Thoracic aorta (tissue), 2 donors: Measurements from ENCODE around the gene SNAP23. TPM values are rescaled to one million over a fixed set of nuclear protein-coding genes. Genes with fewer than 3 reads are reported as not detected.

Experiments used
- ATAC-seq: fragments of 150-250 bp; one replicate; pipeline ENCODE4 v1.8.0; 2017; ENCODE audit warnings: low read depth; ENCODE audit not compliant: insufficient number of reproducible peaks, low FRiP score
- DNase-seq: peaks from one replicate; pipeline ENCODE4 v3.0.0-alpha.2; 2020; ENCODE audit warnings: low spot score
- H3K27ac ChIP-seq, 2 donors: fragments of 200-600 bp; sonication (generic); 1 replicate in 1 of 2; 2 replicates in 1 of 2; pipeline ENCODE4 v1.5.1; 2016; ENCODE audit warnings: mild to moderate bottlenecking in 2 of 2, moderate library complexity in 2 of 2
- H3K27me3 ChIP-seq: fragments of 200-600 bp; sonication (generic); replicated peaks from 2 replicates; pipeline ENCODE4 v1.6.0; 2016; ENCODE audit warnings: mild to moderate bottlenecking; ENCODE audit not compliant: insufficient read depth
- H3K36me3 ChIP-seq: fragments of 200-600 bp; sonication (generic); one replicate; pipeline ENCODE4 v1.5.1; 2016
- H3K4me1 ChIP-seq, 2 donors: fragments of 200-600 bp; sonication (generic); 1 replicate in 1 of 2; 2 replicates in 1 of 2; pipeline versions ENCODE4 v1.5.1 to v1.6.0; 2016; ENCODE audit warnings: low read depth in 2 of 2, mild to moderate bottlenecking in 1 of 2; ENCODE audit not compliant: control insufficient read depth in 1 of 2
- H3K4me3 ChIP-seq: fragments of 200-600 bp; sonication (generic); 2 replicates; pipeline ENCODE4 v1.5.1; 2016; ENCODE audit warnings: mild to moderate bottlenecking
- H3K9me3 ChIP-seq: fragments of 200-600 bp; sonication (generic); 2 replicates; pipeline ENCODE4 v1.5.1; 2016
- total RNA-seq, 2 donors: library from RNA; depleted of rRNA; stranded (reverse); fragments of >200 nt; gene quantifications; one replicate each; pipeline versions ENCODE4 v1.1.0 to v1.2.3, GENCODE V29; 2016
- TF ChIP-seq, protein P1 (sequence below): fragments of 200-600 bp; sonication (generic); IDR thresholded peaks from one replicate; pipeline ENCODE4 v1.5.1; 2019; ENCODE audit warnings: antibody characterized with exemption

Gene SNAP23
- total RNA-seq, 2 donors from 2014 or later = 68.8 to 73.7 TPM

- no peak for ATAC-seq
- no peak overlapping the region for H3K27ac ChIP-seq
- TF ChIP-seq, protein P1, sequence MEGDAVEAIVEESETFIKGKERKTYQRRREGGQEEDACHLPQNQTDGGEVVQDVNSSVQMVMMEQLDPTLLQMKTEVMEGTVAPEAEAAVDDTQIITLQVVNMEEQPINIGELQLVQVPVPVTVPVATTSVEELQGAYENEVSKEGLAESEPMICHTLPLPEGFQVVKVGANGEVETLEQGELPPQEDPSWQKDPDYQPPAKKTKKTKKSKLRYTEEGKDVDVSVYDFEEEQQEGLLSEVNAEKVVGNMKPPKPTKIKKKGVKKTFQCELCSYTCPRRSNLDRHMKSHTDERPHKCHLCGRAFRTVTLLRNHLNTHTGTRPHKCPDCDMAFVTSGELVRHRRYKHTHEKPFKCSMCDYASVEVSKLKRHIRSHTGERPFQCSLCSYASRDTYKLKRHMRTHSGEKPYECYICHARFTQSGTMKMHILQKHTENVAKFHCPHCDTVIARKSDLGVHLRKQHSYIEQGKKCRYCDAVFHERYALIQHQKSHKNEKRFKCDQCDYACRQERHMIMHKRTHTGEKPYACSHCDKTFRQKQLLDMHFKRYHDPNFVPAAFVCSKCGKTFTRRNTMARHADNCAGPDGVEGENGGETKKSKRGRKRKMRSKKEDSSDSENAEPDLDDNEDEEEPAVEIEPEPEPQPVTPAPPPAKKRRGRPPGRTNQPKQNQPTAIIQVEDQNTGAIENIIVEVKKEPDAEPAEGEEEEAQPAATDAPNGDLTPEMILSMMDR = no peak
- peaks cover 13 to 25% of the 10 kb centered on the region in 2 donors for H3K4me1 ChIP-seq
- peaks cover 10% of the 10 kb centered on the region for H3K36me3 ChIP-seq
- no peaks in the 10 kb centered on the region for H3K9me3 ChIP-seq
- H3K27me3 ChIP-seq = no peaks in the 10 kb centered on the region
- H3K4me3 ChIP-seq = no peak overlapping the region
- no peak for DNase-seq
These were observed 29.7 kb upstream of the SNAP23 start for GRCh38 chr15:42465520-42466259.

- H3K4me1 ChIP-seq = peaks cover 14 to 32% of the 10 kb centered on the region in 2 donors
- H3K4me3 ChIP-seq = no peak overlapping the region
- no peaks in the 10 kb centered on the region for H3K36me3 ChIP-seq
- TF ChIP-seq, protein P1 = no peak
- H3K9me3 ChIP-seq = no peaks in the 10 kb centered on the region
- peak overlapping the region; percentile 35 to 71 for H3K27ac ChIP-seq
- no peak for ATAC-seq
- DNase-seq = no peak
- no peaks in the 10 kb centered on the region for H3K27me3 ChIP-seq
These were observed 24.4 kb upstream of the SNAP23 start for GRCh38 chr15:42471002-42471401.

DNA sequence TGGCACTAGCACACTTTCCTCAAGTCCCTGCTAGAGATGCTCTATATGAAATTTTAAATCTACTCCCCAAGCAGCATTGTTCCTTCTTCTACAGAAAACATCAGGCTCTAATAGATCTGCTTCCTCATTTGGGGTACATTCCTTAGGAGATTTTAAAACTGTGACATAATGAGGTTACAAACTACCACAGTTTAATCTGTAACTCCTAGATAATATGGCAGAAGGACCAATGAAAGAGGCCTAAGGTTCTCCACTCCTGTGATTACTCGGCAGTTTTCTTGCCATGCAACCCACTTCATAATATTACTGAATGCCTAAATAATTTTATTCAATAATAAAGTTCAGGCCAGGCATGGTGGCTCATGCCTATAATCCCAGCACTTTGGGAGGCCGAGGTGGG lies 20.6 kb upstream of the SNAP23 start:
- ATAC-seq (no peak), DNase-seq (no peak)
- H3K4me1 ChIP-seq = peaks cover 6 to 18% of the 10 kb centered on the region in 2 donors
- TF ChIP-seq, protein P1 = no peak
- H3K27ac ChIP-seq = peak overlapping the region; percentile 1 to 38
- H3K4me3 ChIP-seq = no peak overlapping the region
- no peaks in the 10 kb centered on the region for H3K36me3 ChIP-seq
- no peaks in the 10 kb centered on the region for H3K9me3 ChIP-seq
- H3K27me3 ChIP-seq = no peaks in the 10 kb centered on the region

DNA sequence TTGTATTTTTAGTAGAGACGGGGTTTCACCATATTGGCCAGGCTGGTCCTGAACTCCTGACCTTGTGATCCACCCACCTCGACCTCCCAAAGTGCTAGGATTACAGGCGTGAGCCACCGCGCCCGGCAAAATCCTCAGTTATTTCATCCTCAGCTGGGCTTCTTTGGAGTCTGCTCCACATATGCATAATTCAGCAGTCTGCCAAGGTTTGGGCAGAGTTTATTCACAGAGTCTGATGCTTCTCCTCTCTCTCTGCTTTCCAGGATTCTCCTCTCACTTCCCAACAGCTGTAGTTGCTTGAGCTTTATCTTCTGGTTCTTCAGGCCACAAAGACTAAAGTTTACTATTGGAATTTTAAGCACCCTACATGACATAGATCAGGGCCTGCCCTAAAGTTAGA lies 12.7 kb upstream of the SNAP23 start:
- no peak overlapping the region for H3K4me3 ChIP-seq
- H3K9me3 ChIP-seq = peaks cover 5% of the 10 kb centered on the region
- TF ChIP-seq, protein P1 = no peak
- ATAC-seq (no peak), DNase-seq (no peak)
- no peaks in the 10 kb centered on the region for H3K36me3 ChIP-seq
- no peaks in the 10 kb centered on the region for H3K27me3 ChIP-seq
- H3K4me1 ChIP-seq = peaks cover 0 to 1% of the 10 kb centered on the region in 2 donors
- H3K27ac ChIP-seq = no peak overlapping the region

- ATAC-seq = no peak
- TF ChIP-seq, protein P1 = no peak
- H3K4me1 ChIP-seq = peaks cover 3 to 5% of the 10 kb centered on the region in 2 donors
- H3K27me3 ChIP-seq = no peaks in the 10 kb centered on the region
- no peaks in the 10 kb centered on the region for H3K36me3 ChIP-seq
- peaks cover 5% of the 10 kb centered on the region for H3K9me3 ChIP-seq
- DNase-seq = no peak
- H3K27ac ChIP-seq = no peak overlapping the region
- no peak overlapping the region for H3K4me3 ChIP-seq
These were observed 11.8 kb upstream of the SNAP23 start for GRCh38 chr15:42483677-42484076.
